Activated CD4-positive, alpha-beta T cell treated with anti-CD3 and anti-CD28 coated beads, Interleukin-2, amount 10 ng/mL, durations not matched to agents 7 days and 5 days (primary cell): ENCODE measurements around the gene COL17A1. TPM values are rescaled to one million over a fixed set of nuclear protein-coding genes. Genes with fewer than 3 reads are reported as not detected.
A peak's percentile ranks its signal among the peaks of the same experiment; 100 is the strongest.

Experiments used
- CTCF ChIA-PET: fragments of 350-600 bp; sonication (Branson Sonifier 250); formaldehyde crosslinking; loops from one replicate; lab custom pipeline; 2021; ENCODE audit warnings: antibody characterized with exemption; lab: Charles Lee
- POLR2A ChIA-PET: fragments of 350-600 bp; sonication (Branson Sonifier 250); formaldehyde crosslinking; loops from one replicate; lab custom pipeline; 2021; ENCODE audit warnings: antibody characterized with exemption; lab: Charles Lee
- DNase-seq: peaks from one replicate; pipeline ENCODE4 v3.0.0-alpha.2; 2020
- H3K27ac Mint-ChIP-seq: one replicate; pipeline ENCODE4 v1.8.0; 2021; ENCODE audit warnings: mild to moderate bottlenecking, moderate library complexity, mixed read lengths
- H3K27me3 Mint-ChIP-seq: one replicate; pipeline ENCODE4 v1.8.0; 2021; ENCODE audit warnings: mixed read lengths
- H3K36me3 Mint-ChIP-seq: one replicate; pipeline ENCODE4 v1.8.0; 2021; ENCODE audit warnings: low read depth, mixed read lengths
- H3K4me1 Mint-ChIP-seq: one replicate; pipeline ENCODE4 v1.8.0; 2021; ENCODE audit warnings: mixed read lengths
- H3K4me3 Mint-ChIP-seq: one replicate; pipeline ENCODE4 v1.8.0; 2021; ENCODE audit warnings: mild to moderate bottlenecking, moderate library complexity, mixed read lengths
- H3K9me3 Mint-ChIP-seq: one replicate; pipeline ENCODE4 v1.8.0; 2021; ENCODE audit warnings: mixed read lengths
- total RNA-seq, 2 experiments: library from RNA; stranded (reverse); gene quantifications; one replicate each; pipeline ENCODE4 v1.2.3, GENCODE V29; 2021

COL17A1 gene
- total RNA-seq, 2 experiments from 2014 or later = not detected

- Mint-ChIP-seq H3K4me1 (no peaks in the 10 kb centered on the region), H3K4me3 (no peak overlapping the region), H3K27ac (no peak overlapping the region), H3K36me3 (peaks cover 2% of the 10 kb centered on the region), H3K27me3 (no peaks in the 10 kb centered on the region), H3K9me3 (no peaks in the 10 kb centered on the region)
- DNase-seq = no peak
- ChIA-PET CTCF (interaction anchor here (0.6 to 2.4 kb wide), 2 partner anchors 11 to 392 kb away, joined by 3 to 8 read pairs; no protein-coding TSS in a partner anchor), POLR2A (no interaction called here)
These were observed 51.1 kb downstream of the COL17A1 start for GRCh38 chr10:104034401-104035193.

- Mint-ChIP-seq H3K4me1 (no peaks in the 10 kb centered on the region), H3K27ac (no peak overlapping the region), H3K27me3 (no peaks in the 10 kb centered on the region), H3K9me3 (no peaks in the 10 kb centered on the region), H3K36me3 (peaks cover 2% of the 10 kb centered on the region), H3K4me3 (no peak overlapping the region)
- no peak for DNase-seq
- ChIA-PET POLR2A (no interaction called here), CTCF (interaction anchor here (0.6 to 2.4 kb wide), 4 partner anchors 10 to 393 kb away, joined by 3 to 8 read pairs (median 3); no protein-coding TSS in a partner anchor)
These were observed 51.7 kb downstream of the COL17A1 start for GRCh38 chr10:104033966-104034365.

- H3K27ac Mint-ChIP-seq = no peak overlapping the region
These were observed 52.2 kb downstream of the COL17A1 start for GRCh38 chr10:104033401-104033930.

GRCh38 chr10:104032144-104032775 lies 53.4 kb downstream of the COL17A1 start:
- Mint-ChIP-seq H3K4me1 (peaks cover 2% of the 10 kb centered on the region), H3K4me3 (no peak overlapping the region), H3K36me3 (peaks cover 9% of the 10 kb centered on the region), H3K9me3 (no peaks in the 10 kb centered on the region), H3K27me3 (no peaks in the 10 kb centered on the region), H3K27ac (peak overlapping the region; percentile 43)
- POLR2A ChIA-PET = no interaction called here
- CTCF ChIA-PET = interaction anchor here (1.0 to 1.2 kb wide), 2 partner anchors 9 to 25 kb away, joined by 3 to 4 read pairs; no protein-coding TSS in a partner anchor
- DNase-seq = no peak

More at GRCh38 chr10:104033401-104033930, 52.2 kb downstream of the COL17A1 start:
- no peak for DNase-seq
- ChIA-PET POLR2A (no interaction called here), CTCF (interaction anchor here (0.9 to 2.4 kb wide), 3 partner anchors 9 to 162 kb away, joined by 3 to 8 read pairs (median 3); no protein-coding TSS in a partner anchor)
- Mint-ChIP-seq H3K4me1 (no peaks in the 10 kb centered on the region), H3K27me3 (no peaks in the 10 kb centered on the region), H3K4me3 (no peak overlapping the region), H3K36me3 (peaks cover 2% of the 10 kb centered on the region), H3K9me3 (no peaks in the 10 kb centered on the region)

- Mint-ChIP-seq H3K9me3 (no peaks in the 10 kb centered on the region), H3K4me1 (peaks cover 2% of the 10 kb centered on the region), H3K4me3 (no peak overlapping the region), H3K27me3 (no peaks in the 10 kb centered on the region), H3K27ac (no peak overlapping the region), H3K36me3 (peaks cover 11% of the 10 kb centered on the region)
- ChIA-PET POLR2A (interaction anchor here (0.6 kb wide), 1 partner anchor 14 kb away, joined by 7 read pairs; no protein-coding TSS in a partner anchor), CTCF (interaction anchor here (1.0 to 1.2 kb wide), 2 partner anchors 10 to 25 kb away, joined by 3 to 4 read pairs; no protein-coding TSS in a partner anchor)
- no peak for DNase-seq
These were observed 54.0 kb downstream of the COL17A1 start for GRCh38 chr10:104031631-104032030.

GRCh38 chr10:104029521-104029860 lies 56.2 kb downstream of the COL17A1 start:
- POLR2A ChIA-PET = interaction anchor here (0.6 kb wide), 1 partner anchor 61 kb away, joined by 5 read pairs; no protein-coding TSS in a partner anchor
- no peak overlapping the region for H3K4me3 Mint-ChIP-seq
- peaks cover 22% of the 10 kb centered on the region for H3K36me3 Mint-ChIP-seq

GRCh38 chr10:104028823-104029520 lies 56.7 kb downstream of the COL17A1 start:
- POLR2A ChIA-PET = interaction anchor here (0.5 to 0.6 kb wide), 2 partner anchors 13 to 20 kb away, joined by 3 to 4 read pairs; no protein-coding TSS in a partner anchor
- H3K4me1 Mint-ChIP-seq = peaks cover 2% of the 10 kb centered on the region

More at GRCh38 chr10:104029521-104029860, 56.2 kb downstream of the COL17A1 start:
- DNase-seq = no peak
- Mint-ChIP-seq H3K9me3 (no peaks in the 10 kb centered on the region), H3K27ac (no peak overlapping the region), H3K27me3 (no peaks in the 10 kb centered on the region), H3K4me1 (peaks cover 2% of the 10 kb centered on the region)
- CTCF ChIA-PET = interaction anchor here (2.5 kb wide), 1 partner anchor 11 kb away, joined by 9 read pairs; no protein-coding TSS in a partner anchor

GRCh38 chr10:104028146-104028545 lies 57.5 kb downstream of the COL17A1 start:
- H3K27me3 Mint-ChIP-seq = no peaks in the 10 kb centered on the region
- peaks cover 32% of the 10 kb centered on the region for H3K36me3 Mint-ChIP-seq
- H3K9me3 Mint-ChIP-seq = no peaks in the 10 kb centered on the region
- CTCF ChIA-PET = interaction anchor here (0.7 to 2.5 kb wide), 2 partner anchors 10 to 19 kb away, joined by 3 to 9 read pairs; no protein-coding TSS in a partner anchor
- POLR2A ChIA-PET = interaction anchor here (0.5 to 0.6 kb wide), 2 partner anchors 12 to 19 kb away, joined by 3 to 4 read pairs; no protein-coding TSS in a partner anchor
- no peak overlapping the region for H3K27ac Mint-ChIP-seq
- no peak overlapping the region for H3K4me3 Mint-ChIP-seq
- peaks cover 2% of the 10 kb centered on the region for H3K4me1 Mint-ChIP-seq
- no peak for DNase-seq

More at GRCh38 chr10:104028823-104029520, 56.7 kb downstream of the COL17A1 start:
- peaks cover 26% of the 10 kb centered on the region for H3K36me3 Mint-ChIP-seq
- H3K27me3 Mint-ChIP-seq = no peaks in the 10 kb centered on the region
- CTCF ChIA-PET = interaction anchor here (2.5 kb wide), 1 partner anchor 11 kb away, joined by 9 read pairs; no protein-coding TSS in a partner anchor
- H3K9me3 Mint-ChIP-seq = no peaks in the 10 kb centered on the region
- DNase-seq = no peak
- no peak overlapping the region for H3K27ac Mint-ChIP-seq
- H3K4me3 Mint-ChIP-seq = no peak overlapping the region

GRCh38 chr10:104026762-104027161 lies 58.9 kb downstream of the COL17A1 start:
- no peak overlapping the region for H3K4me3 Mint-ChIP-seq
- peaks cover 2% of the 10 kb centered on the region for H3K4me1 Mint-ChIP-seq
- H3K9me3 Mint-ChIP-seq = no peaks in the 10 kb centered on the region
- no peaks in the 10 kb centered on the region for H3K27me3 Mint-ChIP-seq
- H3K36me3 Mint-ChIP-seq = peaks cover 41% of the 10 kb centered on the region
- POLR2A ChIA-PET = no interaction called here
- no peak for DNase-seq
- no peak overlapping the region for H3K27ac Mint-ChIP-seq
- CTCF ChIA-PET = no interaction called here

GRCh38 chr10:104025524-104025923 lies 60.2 kb downstream of the COL17A1 start:
- H3K27me3 Mint-ChIP-seq = no peaks in the 10 kb centered on the region
- no peak overlapping the region for H3K4me3 Mint-ChIP-seq
- ChIA-PET POLR2A (no interaction called here), CTCF (interaction anchor here (0.6 to 1.1 kb wide), 3 partner anchors 15 to 138 kb away, joined by 3 read pairs; no protein-coding TSS in a partner anchor)
- no peak overlapping the region for H3K27ac Mint-ChIP-seq
- no peaks in the 10 kb centered on the region for H3K9me3 Mint-ChIP-seq
- DNase-seq = no peak
- peaks cover 2% of the 10 kb centered on the region for H3K4me1 Mint-ChIP-seq
- peaks cover 47% of the 10 kb centered on the region for H3K36me3 Mint-ChIP-seq

GRCh38 chr10:104022026-104022425 lies 63.7 kb downstream of the COL17A1 start:
- Mint-ChIP-seq H3K36me3 (peaks cover 57% of the 10 kb centered on the region), H3K27me3 (no peaks in the 10 kb centered on the region), H3K4me1 (peaks cover 2% of the 10 kb centered on the region), H3K27ac (no peak overlapping the region), H3K4me3 (no peak overlapping the region), H3K9me3 (no peaks in the 10 kb centered on the region)
- POLR2A ChIA-PET = no interaction called here
- CTCF ChIA-PET = interaction anchor here (0.6 kb wide), 1 partner anchor 1544 kb away, joined by 3 read pairs; no protein-coding TSS in a partner anchor
- DNase-seq = no peak

- no peaks in the 10 kb centered on the region for H3K27me3 Mint-ChIP-seq
- POLR2A ChIA-PET = no interaction called here
- no peaks in the 10 kb centered on the region for H3K9me3 Mint-ChIP-seq
- DNase-seq = no peak
- CTCF ChIA-PET = no interaction called here
- peaks cover 3% of the 10 kb centered on the region for H3K4me1 Mint-ChIP-seq
- H3K36me3 Mint-ChIP-seq = peaks cover 58% of the 10 kb centered on the region
- H3K4me3 Mint-ChIP-seq = no peak overlapping the region
- no peak overlapping the region for H3K27ac Mint-ChIP-seq
These were observed 64.4 kb downstream of the COL17A1 start for GRCh38 chr10:104021246-104021645.
